Stimulated activated effector memory CD8-positive, alpha-beta T cell treated with anti-CD3 and anti-CD28 coated beads, Interleukin-12 subunit alpha, Interleukin-12 subunit beta, amount 100 ng/mL, for 72 hours (primary cell): Measurements from ENCODE around the gene ADGRG2.
"Not testable (repeated sequence)": the region's sequence is repeated elsewhere in the genome, so short reads cannot be mapped to it uniquely, and the experiment has no call there.

Experiments
- ATAC-seq: fragments of 150-1000 bp; cut with Tn5 transposase; 2 replicates; pipeline ENCODE4 v1.10.0; 2021
- DNase-seq, 2 donors: peaks; one replicate each; pipeline ENCODE4 v3.0.0; 2021 to 2022; ENCODE audit warnings: low spot score in 2 of 2
- H3K27ac Mint-ChIP-seq: one replicate; pipeline ENCODE4 v1.8.0; 2022; ENCODE audit warnings: mild to moderate bottlenecking, mixed read lengths
- H3K36me3 Mint-ChIP-seq: one replicate; pipeline ENCODE4 v1.8.0; 2022; ENCODE audit warnings: mild to moderate bottlenecking, mixed read lengths
- H3K4me1 Mint-ChIP-seq: one replicate; pipeline ENCODE4 v1.8.0; 2022; ENCODE audit warnings: mixed read lengths
- H3K4me3 Mint-ChIP-seq: one replicate; pipeline ENCODE4 v1.8.0; 2022; ENCODE audit warnings: mild to moderate bottlenecking, mixed read lengths
- H3K9me3 Mint-ChIP-seq: one replicate; pipeline ENCODE4 v1.8.0; 2022; ENCODE audit warnings: mixed read lengths

The ADGRG2 gene

GRCh38 chrX:19057856-19058255 is 64.4 kb downstream of the ADGRG2 start:
- no peak overlapping the region for H3K27ac Mint-ChIP-seq
- no peak overlapping the region for H3K4me3 Mint-ChIP-seq
- H3K36me3 Mint-ChIP-seq = no peaks in the 10 kb centered on the region
- H3K9me3 Mint-ChIP-seq = no peaks in the 10 kb centered on the region
- no peak for DNase-seq
- ATAC-seq = no peak
- no peaks in the 10 kb centered on the region for H3K4me1 Mint-ChIP-seq

DNA sequence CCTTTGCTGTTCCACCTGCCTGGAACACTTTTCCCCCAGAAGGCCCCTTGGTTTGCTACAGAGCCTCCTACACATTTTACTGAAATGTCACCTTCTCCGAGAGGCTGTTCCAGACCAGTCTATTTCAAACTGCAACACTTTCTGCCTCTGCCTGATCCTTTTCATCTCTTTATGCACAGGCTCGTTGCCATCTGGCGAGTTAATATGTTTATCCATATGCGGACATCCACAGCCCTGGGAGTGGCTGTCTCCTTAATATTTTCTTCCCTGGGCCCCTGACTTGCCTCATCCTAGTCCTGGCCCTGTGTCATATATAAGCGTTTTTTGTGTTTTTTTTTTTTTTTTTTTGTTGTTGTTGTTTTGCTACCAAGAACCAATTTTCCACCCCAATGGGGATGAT is 73.2 kb downstream of the ADGRG2 start:
- no peak overlapping the region for H3K27ac Mint-ChIP-seq
- no peak for DNase-seq
- no peak for ATAC-seq
- H3K4me1 Mint-ChIP-seq = no peaks in the 10 kb centered on the region
- H3K4me3 Mint-ChIP-seq = no peak overlapping the region
- no peaks in the 10 kb centered on the region for H3K36me3 Mint-ChIP-seq
- H3K9me3 Mint-ChIP-seq = no peaks in the 10 kb centered on the region

- no peaks in the 10 kb centered on the region for H3K36me3 Mint-ChIP-seq
Observed at GRCh38 chrX:19046343-19047215, 75.7 kb downstream of the ADGRG2 start.

DNA sequence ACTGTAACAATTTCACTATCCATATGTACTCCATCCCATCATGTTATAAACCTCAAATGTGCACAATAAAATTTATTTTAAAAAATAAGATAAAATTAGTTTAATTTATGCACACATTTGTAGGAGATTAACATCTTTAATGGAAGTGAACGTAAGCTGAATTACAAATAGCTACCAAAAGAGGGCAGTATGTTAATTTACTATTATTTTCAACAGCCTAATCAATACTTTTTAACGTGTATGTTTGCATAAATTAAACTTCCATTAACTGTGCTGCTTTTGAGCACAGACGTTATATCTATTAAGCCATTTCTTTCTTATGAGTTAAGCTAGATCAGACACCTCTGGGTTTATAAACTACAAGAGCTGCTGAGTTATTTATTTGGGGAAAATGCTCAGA is 81.9 kb downstream of the ADGRG2 start:
- Mint-ChIP-seq H3K27ac (no peak overlapping the region), H3K9me3 (no peaks in the 10 kb centered on the region), H3K4me3 (no peak overlapping the region), H3K4me1 (no peaks in the 10 kb centered on the region), H3K36me3 (no peaks in the 10 kb centered on the region)
- ATAC-seq (no peak), DNase-seq (no peak)

More at GRCh38 chrX:19046343-19047215, 75.7 kb downstream of the ADGRG2 start:
- Mint-ChIP-seq H3K9me3 (no peaks in the 10 kb centered on the region), H3K4me3 (no peak overlapping the region), H3K27ac (no peak overlapping the region), H3K4me1 (no peaks in the 10 kb centered on the region)
- DNase-seq (no peak), ATAC-seq (no peak)

DNA sequence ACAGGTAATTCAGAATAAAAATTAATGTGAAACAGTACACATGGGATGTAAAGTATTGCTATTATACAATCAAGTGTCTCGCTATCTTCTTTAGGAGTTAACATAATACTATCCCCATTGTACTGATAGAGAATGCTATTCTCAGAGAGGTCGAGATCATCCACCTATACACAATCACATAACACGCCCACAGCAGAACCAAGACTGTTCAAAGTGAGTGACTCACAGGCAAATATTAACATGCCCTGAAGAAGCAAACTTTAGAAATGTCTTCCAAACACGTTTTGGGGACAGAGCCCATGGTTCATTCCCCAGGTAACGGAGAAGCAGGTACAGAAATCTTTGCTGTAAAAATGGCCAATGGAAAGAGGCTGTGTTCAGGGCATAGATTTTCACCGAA is 88.2 kb downstream of the ADGRG2 start:
- H3K36me3 Mint-ChIP-seq = no peaks in the 10 kb centered on the region
- ATAC-seq = no peak
- no peak for DNase-seq
- H3K4me3 Mint-ChIP-seq = no peak overlapping the region
- H3K27ac Mint-ChIP-seq = no peak overlapping the region
- H3K9me3 Mint-ChIP-seq = no peaks in the 10 kb centered on the region
- no peaks in the 10 kb centered on the region for H3K4me1 Mint-ChIP-seq

DNA sequence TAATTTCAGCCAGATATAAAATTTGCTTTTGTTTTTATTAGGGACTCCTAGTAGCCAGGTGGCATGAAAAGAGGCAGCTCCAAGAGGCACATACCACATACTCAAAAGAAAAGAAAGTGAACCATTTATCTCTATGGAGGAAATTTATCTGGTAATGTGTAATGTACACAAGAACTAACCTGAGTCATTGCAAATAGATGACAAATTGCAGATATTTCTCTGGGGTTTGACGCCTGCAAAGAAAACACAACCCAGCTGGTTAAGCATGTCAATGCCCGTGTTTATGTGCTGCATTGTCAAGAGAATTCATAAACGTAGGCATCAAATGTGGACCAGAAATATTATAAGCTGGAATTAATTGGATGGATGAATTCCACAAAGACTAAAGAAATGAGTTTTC is 91.5 kb downstream of the ADGRG2 start:
- ATAC-seq (no peak), DNase-seq (no peak)
- H3K4me3 Mint-ChIP-seq = no peak overlapping the region
- H3K27ac Mint-ChIP-seq = no peak overlapping the region
- no peaks in the 10 kb centered on the region for H3K36me3 Mint-ChIP-seq
- no peaks in the 10 kb centered on the region for H3K4me1 Mint-ChIP-seq
- no peaks in the 10 kb centered on the region for H3K9me3 Mint-ChIP-seq

DNA sequence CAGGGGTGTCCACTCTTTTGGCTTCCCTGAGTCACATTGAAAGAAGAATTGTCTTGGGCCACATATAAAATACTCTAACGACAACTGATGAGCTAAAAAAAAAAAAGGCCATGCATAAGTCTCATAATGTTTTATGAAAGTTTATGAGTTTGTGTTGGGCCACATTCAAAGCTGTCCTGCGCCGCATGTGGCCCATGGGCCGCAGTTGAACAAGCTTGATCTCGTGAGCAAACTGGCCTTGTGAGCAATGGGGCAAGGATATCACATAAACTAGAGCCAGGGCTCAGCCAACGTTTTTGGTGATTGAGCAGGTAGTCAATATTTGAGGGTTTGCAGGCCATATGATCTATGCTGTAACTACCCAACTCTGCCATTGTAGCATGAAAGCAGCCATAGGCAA is 93.7 kb downstream of the ADGRG2 start:
- ATAC-seq = no peak
- Mint-ChIP-seq H3K27ac (no peak overlapping the region), H3K36me3 (no peaks in the 10 kb centered on the region), H3K4me1 (no peaks in the 10 kb centered on the region), H3K9me3 (no peaks in the 10 kb centered on the region), H3K4me3 (no peak overlapping the region)
- no peak for DNase-seq

GRCh38 chrX:19024366-19024765 is 97.9 kb downstream of the ADGRG2 start:
- no peak overlapping the region for H3K27ac Mint-ChIP-seq
- H3K9me3 Mint-ChIP-seq = no peaks in the 10 kb centered on the region
- ATAC-seq (no peak), DNase-seq (no peak)
- H3K4me3 Mint-ChIP-seq = no peak overlapping the region
- no peaks in the 10 kb centered on the region for H3K36me3 Mint-ChIP-seq
- no peaks in the 10 kb centered on the region for H3K4me1 Mint-ChIP-seq

- Mint-ChIP-seq H3K4me1 (no peaks in the 10 kb centered on the region), H3K36me3 (no peaks in the 10 kb centered on the region), H3K27ac (no peak overlapping the region), H3K9me3 (no peaks in the 10 kb centered on the region), H3K4me3 (no peak overlapping the region)
- DNase-seq = no peak
- no peak for ATAC-seq
Observed at GRCh38 chrX:19019996-19020395, 102.3 kb downstream of the ADGRG2 start.

- no peaks in the 10 kb centered on the region for H3K4me1 Mint-ChIP-seq
- no peak for DNase-seq
- ATAC-seq = no peak
- H3K4me3 Mint-ChIP-seq = no peak overlapping the region
- no peak overlapping the region for H3K27ac Mint-ChIP-seq
- H3K9me3 Mint-ChIP-seq = no peaks in the 10 kb centered on the region
- H3K36me3 Mint-ChIP-seq = no peaks in the 10 kb centered on the region
Observed at GRCh38 chrX:19017271-19017670, 105.0 kb downstream of the ADGRG2 start.

GRCh38 chrX:19016614-19017013 is 105.7 kb downstream of the ADGRG2 start:
- ATAC-seq, H3K27ac Mint-ChIP-seq, H3K4me3 Mint-ChIP-seq, H3K9me3 Mint-ChIP-seq, H3K4me1 Mint-ChIP-seq, DNase-seq, H3K36me3 Mint-ChIP-seq: not testable (repeated sequence)

- no peak for DNase-seq
- no peaks in the 10 kb centered on the region for H3K36me3 Mint-ChIP-seq
- ATAC-seq = no peak
- no peaks in the 10 kb centered on the region for H3K4me1 Mint-ChIP-seq
- H3K27ac Mint-ChIP-seq = no peak overlapping the region
- H3K4me3 Mint-ChIP-seq = no peak overlapping the region
- H3K9me3 Mint-ChIP-seq = no peaks in the 10 kb centered on the region
Observed at GRCh38 chrX:19007868-19008267, 114.4 kb downstream of the ADGRG2 start.

- ATAC-seq (no peak), DNase-seq (no peak)
- Mint-ChIP-seq H3K9me3 (no peaks in the 10 kb centered on the region), H3K4me1 (no peaks in the 10 kb centered on the region), H3K4me3 (no peak overlapping the region), H3K36me3 (no peaks in the 10 kb centered on the region), H3K27ac (no peak overlapping the region)
Observed at GRCh38 chrX:19007011-19007410, 115.3 kb downstream of the ADGRG2 start.

GRCh38 chrX:19005909-19006308 is 116.4 kb downstream of the ADGRG2 start:
- H3K9me3 Mint-ChIP-seq = no peaks in the 10 kb centered on the region

DNA sequence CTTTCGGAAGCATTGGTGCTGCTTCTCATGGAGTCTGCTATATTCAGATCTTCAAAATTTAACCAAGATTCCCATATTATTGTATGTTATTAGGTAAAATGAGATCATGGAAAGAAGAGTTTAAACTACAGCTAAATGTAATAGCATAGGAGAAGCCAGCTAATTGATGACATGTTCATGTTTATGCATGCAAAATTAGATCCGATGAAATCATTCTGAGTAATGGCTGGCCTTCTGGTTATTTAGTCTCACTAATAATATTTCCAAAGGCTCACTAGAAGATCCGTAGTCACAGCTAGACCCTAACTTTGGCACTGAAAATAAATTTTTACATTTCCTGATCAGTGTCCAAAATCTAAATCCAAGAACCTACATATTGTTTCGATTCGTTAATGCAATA is 118.5 kb downstream of the ADGRG2 start:
- ATAC-seq (no peak), DNase-seq (no peak)
- Mint-ChIP-seq H3K4me1 (no peaks in the 10 kb centered on the region), H3K27ac (no peak overlapping the region), H3K4me3 (no peak overlapping the region), H3K36me3 (no peaks in the 10 kb centered on the region), H3K9me3 (no peaks in the 10 kb centered on the region)

More at GRCh38 chrX:19005909-19006308, 116.4 kb downstream of the ADGRG2 start:
- H3K4me3 Mint-ChIP-seq = no peak overlapping the region
- no peak for ATAC-seq
- H3K36me3 Mint-ChIP-seq = no peaks in the 10 kb centered on the region
- no peaks in the 10 kb centered on the region for H3K4me1 Mint-ChIP-seq
- H3K27ac Mint-ChIP-seq = no peak overlapping the region
- DNase-seq = no peak

- Mint-ChIP-seq H3K36me3 (no peaks in the 10 kb centered on the region), H3K9me3 (no peaks in the 10 kb centered on the region), H3K4me3 (no peak overlapping the region), H3K4me1 (no peaks in the 10 kb centered on the region), H3K27ac (no peak overlapping the region)
- ATAC-seq (no peak), DNase-seq (no peak)
Observed at GRCh38 chrX:18998653-18999052, 123.6 kb downstream of the ADGRG2 start.
